Measurements from ENCODE around the gene SCEL. TPM values are rescaled to one million over a fixed set of nuclear protein-coding genes. Genes with fewer than 3 reads are reported as not detected.

The SCEL gene
- polyA plus RNA-seq, 1 donor from 2014 or later: 0.24 TPM

DNA sequence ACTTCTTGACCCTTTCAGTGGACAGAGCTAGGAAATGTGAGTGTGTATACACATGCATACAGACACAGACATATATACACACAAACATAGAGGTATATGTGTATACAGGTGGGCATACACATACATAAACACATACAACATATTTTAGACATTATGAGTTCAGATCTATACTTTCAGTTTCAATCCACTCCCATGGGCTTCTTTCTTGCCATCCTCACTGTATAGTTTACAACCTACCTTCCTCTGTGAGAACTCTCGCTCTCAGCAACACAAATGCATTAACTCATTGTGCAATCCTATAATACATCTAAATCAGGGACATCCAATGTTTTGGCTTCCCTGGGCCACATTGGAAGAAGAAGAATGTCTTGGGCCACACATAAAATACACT lies 21.2 kb upstream of the SCEL start:
- Histone ChIP-seq H3K4me3 (ENCODE audit: low read length) (no peak overlapping the region), H3K9me2 (ENCODE audit: insufficient read depth, low read length) (no peaks in the 10 kb centered on the region), H2AFZ (ENCODE audit: low read depth, low read length) (no peak overlapping the region)

DNA sequence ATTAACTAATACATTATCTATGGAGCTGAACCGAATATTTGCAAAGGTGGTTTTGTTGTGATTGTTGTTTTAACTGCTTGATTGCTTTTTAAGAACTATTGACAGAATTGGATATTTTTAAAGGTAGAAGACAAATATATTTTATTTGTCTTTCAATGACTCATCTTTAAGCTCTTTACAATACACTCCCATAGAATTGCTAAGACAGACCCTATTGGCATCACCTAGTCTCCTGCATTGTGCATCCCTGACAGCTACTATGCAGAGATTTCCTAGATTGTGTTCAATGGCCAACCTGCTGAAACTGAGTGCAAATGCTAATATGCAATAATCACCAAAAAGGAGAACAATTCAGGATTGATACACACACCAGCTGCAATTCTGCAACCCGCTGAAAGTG lies 19.7 kb upstream of the SCEL start:
- Histone ChIP-seq H3K79me2 (replicated peaks; ENCODE audit: insufficient read depth, low read length) (no peaks in the 10 kb centered on the region), H3K9ac (ENCODE audit: low read length) (peak overlapping the region; percentile 2), H4K20me1 (ENCODE audit: insufficient read depth) (no peaks in the 10 kb centered on the region), H3K4me2 (ENCODE audit: low read length) (peak overlapping the region; percentile 12), H3K27me3 (ENCODE audit: insufficient read depth, low read depth, low read length) (no peaks in the 10 kb centered on the region), H3K36me3 (ENCODE audit: insufficient read depth, low read length) (no peaks in the 10 kb centered on the region), H3K27ac (ENCODE audit: low read length) (peak overlapping the region; percentile 74), H3K4me3 (ENCODE audit: low read length) (peak overlapping the region; percentile 28), H2AFZ (ENCODE audit: low read depth, low read length) (no peak overlapping the region), H3K9me3 (ENCODE audit: low read length) (no peaks in the 10 kb centered on the region), H3K9me2 (ENCODE audit: insufficient read depth, low read length) (no peaks in the 10 kb centered on the region), H3F3A (ENCODE audit: insufficient read depth, low read length, poor library complexity, severe bottlenecking) (no peaks in the 10 kb centered on the region)
- TF ChIP-seq MXI1 (conservative IDR thresholded peaks at IDR 0.05; ENCODE audit: poor library complexity, severe bottlenecking) (no peak), RAD21 (conservative IDR thresholded peaks at IDR 0.05) (no peak), SMC3 (conservative IDR thresholded peaks at IDR 0.05; ENCODE audit: poor library complexity) (no peak), POLR2AphosphoS5 (IDR thresholded peaks at IDR 0.05) (no peak), TAF1 (IDR thresholded peaks at IDR 0.05; ENCODE audit: low read depth) (no peak), REST (IDR thresholded peaks at IDR 0.05; ENCODE audit: borderline replicate concordance) (no peak), CTCF (IDR thresholded peaks at IDR 0.05; ENCODE audit: poor library complexity, severe bottlenecking) (no peak), EP300 (conservative IDR thresholded peaks at IDR 0.05; ENCODE audit: poor library complexity, severe bottlenecking) (no peak), EZH2 (IDR thresholded peaks at IDR 0.05; ENCODE audit: borderline replicate concordance, insufficient read depth, low read length, poor library complexity, severe bottlenecking) (no peak)

More for the DNA sequence above, 21.2 kb upstream of the SCEL start:
- Histone ChIP-seq H3K4me2 (ENCODE audit: low read length) (no peak overlapping the region), H4K20me1 (ENCODE audit: insufficient read depth) (no peaks in the 10 kb centered on the region), H3F3A (ENCODE audit: insufficient read depth, low read length, poor library complexity, severe bottlenecking) (no peaks in the 10 kb centered on the region), H3K27ac (ENCODE audit: low read length) (no peak overlapping the region), H3K9ac (ENCODE audit: low read length) (no peak overlapping the region), H3K9me3 (ENCODE audit: low read length) (no peaks in the 10 kb centered on the region), H3K36me3 (ENCODE audit: insufficient read depth, low read length) (no peaks in the 10 kb centered on the region), H3K27me3 (ENCODE audit: insufficient read depth, low read depth, low read length) (no peaks in the 10 kb centered on the region), H3K79me2 (replicated peaks; ENCODE audit: insufficient read depth, low read length) (no peaks in the 10 kb centered on the region)
- TF ChIP-seq CTCF (IDR thresholded peaks at IDR 0.05; ENCODE audit: poor library complexity, severe bottlenecking): no peak
- TF ChIP-seq TAF1 (IDR thresholded peaks at IDR 0.05; ENCODE audit: low read depth): no peak
- TF ChIP-seq EZH2 (IDR thresholded peaks at IDR 0.05; ENCODE audit: borderline replicate concordance, insufficient read depth, low read length, poor library complexity, severe bottlenecking): no peak
- no peak for TF ChIP-seq EP300 (conservative IDR thresholded peaks at IDR 0.05; ENCODE audit: poor library complexity, severe bottlenecking)
